Mucosa of descending colon (tissue), 3 donors: ENCODE measurements around the gene SLC5A7. TPM values are rescaled to one million over a fixed set of nuclear protein-coding genes. Genes with fewer than 3 reads are reported as not detected.

Experiments used
- ATAC-seq: fragments of 200-7000 bp; cut with Tn5 transposase; one replicate; pipeline ENCODE4 v1.9.1; 2020; ENCODE audit warnings: mild to moderate bottlenecking, moderate library complexity
- DNase-seq, 3 donors: peaks; one replicate each; pipeline ENCODE4 v3.0.0-alpha.2; 2020
- H3K36me3 ChIP-seq: fragments of 200-600 bp; one replicate; pipeline ENCODE4 v1.8.0; 2021; ENCODE audit warnings: low read depth, mild to moderate bottlenecking
- H3K4me1 ChIP-seq: fragments of 200-600 bp; one replicate; pipeline ENCODE4 v1.8.0; 2021; ENCODE audit warnings: low read depth, mild to moderate bottlenecking
- H3K4me3 ChIP-seq: fragments of 200-600 bp; one replicate; pipeline ENCODE4 v1.8.0; 2021; ENCODE audit warnings: mild to moderate bottlenecking
- H3K9me3 ChIP-seq: fragments of 200-600 bp; one replicate; pipeline ENCODE4 v1.8.0; 2021; ENCODE audit warnings: mild to moderate bottlenecking
- CTCF ChIP-seq: fragments of 200-600 bp; IDR thresholded peaks from one replicate; pipeline ENCODE4 v1.8.0; 2022; ENCODE audit warnings: antibody characterized with exemption, mild to moderate bottlenecking
- intact Hi-C, 2 donors: fragments of 100-400 bp; cut with DNase I in 1 of 2; cut with micrococcal nuclease in 1 of 2; formaldehyde crosslinking; loops; one replicate each; pipeline versions ENCODE4 v1.11.0 to v1.11.1; 2022; cut with DNase I, micrococcal nuclease
- total RNA-seq, 3 donors: library from RNA; stranded (reverse); fragmentation: NEBNext Ultra II Directional in 2 of 3; extraction: Animal tissue kit (Norgen Biotek cat#: 25700) in 2 of 3; gene quantifications; one replicate each; pipeline versions ENCODE4 v1.2.1 to v1.2.4, GENCODE V29; 2021 to 2023
- donor health status: DM: no; HTN: no; CAD: no; lungs with moderate emphysema.
- donor health status: DM: no; HTN: no; CAD: no.
- donor health status: DM: no; HTN: yes; CAD: no.

The SLC5A7 gene
- total RNA-seq, 3 donors from 2014 or later: 0.12 to 3.6 TPM; not detected in 1

- H3K4me3 ChIP-seq: no peak overlapping the region
- no peak for TF ChIP-seq CTCF
- DNase-seq (no peak), ATAC-seq (no peak)
- H3K36me3 ChIP-seq: no peaks in the 10 kb centered on the region
- intact Hi-C loops: no loop called here
- H3K9me3 ChIP-seq: no peaks in the 10 kb centered on the region
- no peaks in the 10 kb centered on the region for H3K4me1 ChIP-seq
Observed at GRCh38 chr2:107989445-107989844, 3.1 kb downstream of the SLC5A7 start.

- DNase-seq: no peak
- intact Hi-C loops: no loop called here
- Histone ChIP-seq H3K4me3 (no peak overlapping the region), H3K4me1 (no peaks in the 10 kb centered on the region), H3K36me3 (no peaks in the 10 kb centered on the region), H3K9me3 (no peaks in the 10 kb centered on the region)
- ATAC-seq: no peak
- TF ChIP-seq CTCF: no peak
Observed at GRCh38 chr2:107990718-107991117, 4.4 kb downstream of the SLC5A7 start.

- intact Hi-C loops: no loop called here
- ATAC-seq (no peak), DNase-seq (no peak)
- Histone ChIP-seq H3K9me3 (no peaks in the 10 kb centered on the region), H3K36me3 (no peaks in the 10 kb centered on the region), H3K4me3 (no peak overlapping the region), H3K4me1 (no peaks in the 10 kb centered on the region)
- TF ChIP-seq CTCF: no peak
Observed at GRCh38 chr2:107992069-107992468, 5.7 kb downstream of the SLC5A7 start.

GRCh38 chr2:107999158-107999557 lies 12.8 kb downstream of the SLC5A7 start:
- intact Hi-C loops: no loop called here
- H3K4me3 ChIP-seq: no peak overlapping the region
- no peaks in the 10 kb centered on the region for H3K4me1 ChIP-seq
- ATAC-seq (no peak), DNase-seq (no peak)
- H3K36me3 ChIP-seq: no peaks in the 10 kb centered on the region
- TF ChIP-seq CTCF: no peak
- no peaks in the 10 kb centered on the region for H3K9me3 ChIP-seq

GRCh38 chr2:108010912-108011591 lies 24.7 kb downstream of the SLC5A7 start:
- DNase-seq (no peak), ATAC-seq (no peak)
- TF ChIP-seq CTCF: no peak
- Histone ChIP-seq H3K4me3 (no peak overlapping the region), H3K9me3 (peaks cover 16% of the 10 kb centered on the region), H3K36me3 (no peaks in the 10 kb centered on the region), H3K4me1 (no peaks in the 10 kb centered on the region)
- intact Hi-C loops: no loop called here

- intact Hi-C loops: no loop called here
- Histone ChIP-seq H3K4me1 (no peaks in the 10 kb centered on the region), H3K36me3 (no peaks in the 10 kb centered on the region), H3K9me3 (peaks cover 16% of the 10 kb centered on the region), H3K4me3 (no peak overlapping the region)
- ATAC-seq: no peak
- no peak for DNase-seq
- no peak for TF ChIP-seq CTCF
Observed at GRCh38 chr2:108013305-108013704, 27.0 kb downstream of the SLC5A7 start.
